Vein endothelial cell (primary cell): ENCODE data around the gene GOPC. TPM values are rescaled to one million over a fixed set of nuclear protein-coding genes. Genes with fewer than 3 reads are reported as not detected.

Experiments
- total RNA-seq: library from RNA; depleted of rRNA; stranded (reverse); fragments of >200 nt; gene quantifications from 2 replicates; pipeline ENCODE4 v1.2.3, GENCODE V29; 2012

Gene GOPC
- 24.8 and 29.6 TPM in 2 replicates for total RNA-seq

GRCh38 chr6:117602151-117602898 is at the start of gene GOPC:
Gene GOPC, minus strand, starts transcription at chr6:117602511. Its CDS starts 223 bp downstream, at chr6:117602288.

Other genes with a start within 250 kb of the GOPC start
- not detected in 2 replicates for gene ROS1, start 176.6 kb downstream of the GOPC start, total RNA-seq
- gene DCBLD1, start 119.8 kb downstream of the GOPC start, total RNA-seq = 32.4 and 41.8 TPM in 2 replicates
- gene NUS1, start 73.0 kb upstream of the GOPC start, total RNA-seq = 21.2 and 22.6 TPM in 2 replicates